Subcutaneous adipose tissue (tissue), 4 donors: ENCODE measurements around the gene TNP2. TPM values are rescaled to one million over a fixed set of nuclear protein-coding genes. Genes with fewer than 3 reads are reported as not detected.

ENCODE experiments used
- CTCF ChIP-seq: fragments of 450-650 bp; IDR thresholded peaks from one replicate; pipeline ENCODE4 v1.5.1; 2016; ENCODE audit warnings: low read depth, mild to moderate bottlenecking, control low read depth, antibody characterized with exemption, moderate library complexity
- total RNA-seq, 4 donors: library from RNA; depleted of rRNA; stranded (reverse); fragments of >200 nt; gene quantifications; one replicate each; pipeline ENCODE4 v1.1.0, GENCODE V29; 2016

Gene TNP2
- total RNA-seq, 4 donors from 2014 or later: not detected

DNA sequence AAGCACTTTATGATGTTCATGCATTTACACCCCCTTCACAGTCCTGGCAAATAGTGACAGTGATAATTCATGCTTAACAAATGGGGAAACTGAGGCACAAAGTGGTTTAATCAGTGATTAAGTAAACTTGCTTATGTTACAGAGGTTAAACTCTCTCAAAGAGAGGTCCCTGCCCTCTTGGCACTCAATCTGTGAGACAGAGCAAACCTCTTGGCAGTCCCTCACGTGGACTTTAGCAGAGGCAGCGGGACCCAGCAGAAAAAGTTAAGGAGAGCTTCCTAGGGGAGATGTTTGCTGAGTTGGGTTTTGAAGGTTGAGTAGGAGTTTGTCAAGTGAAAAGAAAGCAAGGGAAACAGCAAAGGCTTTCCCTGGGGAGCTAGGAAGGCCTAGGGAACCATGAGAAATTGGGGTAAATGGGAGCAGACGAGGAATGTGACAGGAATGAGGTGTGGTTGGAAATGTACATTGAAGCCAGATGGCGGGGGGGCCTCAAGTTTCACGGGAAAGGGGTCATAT, 23.8 kb downstream of the TNP2 start:
- TF ChIP-seq CTCF: no peak

- no peak for TF ChIP-seq CTCF
Observed at GRCh38 chr16:11242658-11243057, 26.5 kb downstream of the TNP2 start.

GRCh38 chr16:11241480-11242204, 27.5 kb downstream of the TNP2 start:
- no peak for TF ChIP-seq CTCF

- TF ChIP-seq CTCF: no peak
Observed at GRCh38 chr16:11240636-11241473, 28.3 kb downstream of the TNP2 start.

GRCh38 chr16:11239644-11240632, 29.2 kb downstream of the TNP2 start:
- TF ChIP-seq CTCF: no peak

DNA sequence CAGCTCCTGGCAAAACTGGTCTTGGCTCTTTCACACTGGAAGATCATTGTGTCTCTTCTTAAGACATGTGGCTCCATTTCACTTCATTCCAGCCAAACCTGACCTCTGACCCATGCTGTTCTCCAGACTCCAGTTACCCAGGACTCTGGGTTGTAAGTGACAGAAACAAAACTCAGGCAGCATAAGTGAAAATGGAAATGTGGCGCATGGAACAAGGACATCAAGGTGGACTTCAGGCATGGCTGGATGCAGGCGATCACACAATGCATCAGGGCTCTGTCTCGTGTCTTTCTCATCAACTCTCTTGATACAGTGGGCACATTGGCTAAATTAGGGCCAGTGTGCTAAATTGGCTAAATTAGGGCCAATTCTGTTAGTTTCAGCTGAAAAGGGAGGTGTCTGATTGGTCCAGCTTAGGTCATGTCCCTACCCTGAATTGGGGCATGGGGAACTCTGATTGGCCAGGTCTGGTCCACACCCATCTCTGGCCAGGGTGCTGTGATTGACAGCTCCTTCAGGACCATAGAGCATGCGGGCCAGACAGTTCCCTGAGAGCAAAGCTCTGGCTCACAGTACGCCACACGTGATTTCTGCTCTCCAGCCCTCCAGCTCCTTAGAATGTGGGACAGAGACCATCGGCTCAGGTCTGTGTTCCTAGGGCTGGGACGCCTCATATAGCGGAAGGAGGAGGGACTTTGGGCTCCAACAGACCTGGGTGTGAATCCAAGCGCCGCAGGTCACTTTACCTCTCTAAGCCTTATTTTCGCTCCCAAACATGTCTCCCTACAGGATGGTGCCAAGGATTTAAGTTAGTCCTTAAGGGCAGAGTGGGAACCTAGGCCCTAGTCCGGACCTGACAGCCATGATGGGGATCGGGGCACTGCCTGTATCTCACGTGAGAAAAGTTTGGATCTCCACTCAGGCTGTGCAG, 30.6 kb downstream of the TNP2 start:
- TF ChIP-seq CTCF: no peak
